HG03575 (cell line): Measurements from ENCODE around the gene ANKK1.

Experiments
- ATAC-seq: cut with Tn5 transposase; IDR thresholded peaks from one replicate; pipeline ENCODE4 v1.9.1; 2021; ENCODE audit not compliant: unreplicated experiment, insufficient number of reproducible peaks, low FRiP score; ENCODE audit errors: extremely low read depth

The ANKK1 gene, protein sequence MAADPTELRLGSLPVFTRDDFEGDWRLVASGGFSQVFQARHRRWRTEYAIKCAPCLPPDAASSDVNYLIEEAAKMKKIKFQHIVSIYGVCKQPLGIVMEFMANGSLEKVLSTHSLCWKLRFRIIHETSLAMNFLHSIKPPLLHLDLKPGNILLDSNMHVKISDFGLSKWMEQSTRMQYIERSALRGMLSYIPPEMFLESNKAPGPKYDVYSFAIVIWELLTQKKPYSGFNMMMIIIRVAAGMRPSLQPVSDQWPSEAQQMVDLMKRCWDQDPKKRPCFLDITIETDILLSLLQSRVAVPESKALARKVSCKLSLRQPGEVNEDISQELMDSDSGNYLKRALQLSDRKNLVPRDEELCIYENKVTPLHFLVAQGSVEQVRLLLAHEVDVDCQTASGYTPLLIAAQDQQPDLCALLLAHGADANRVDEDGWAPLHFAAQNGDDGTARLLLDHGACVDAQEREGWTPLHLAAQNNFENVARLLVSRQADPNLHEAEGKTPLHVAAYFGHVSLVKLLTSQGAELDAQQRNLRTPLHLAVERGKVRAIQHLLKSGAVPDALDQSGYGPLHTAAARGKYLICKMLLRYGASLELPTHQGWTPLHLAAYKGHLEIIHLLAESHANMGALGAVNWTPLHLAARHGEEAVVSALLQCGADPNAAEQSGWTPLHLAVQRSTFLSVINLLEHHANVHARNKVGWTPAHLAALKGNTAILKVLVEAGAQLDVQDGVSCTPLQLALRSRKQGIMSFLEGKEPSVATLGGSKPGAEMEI

DNA sequence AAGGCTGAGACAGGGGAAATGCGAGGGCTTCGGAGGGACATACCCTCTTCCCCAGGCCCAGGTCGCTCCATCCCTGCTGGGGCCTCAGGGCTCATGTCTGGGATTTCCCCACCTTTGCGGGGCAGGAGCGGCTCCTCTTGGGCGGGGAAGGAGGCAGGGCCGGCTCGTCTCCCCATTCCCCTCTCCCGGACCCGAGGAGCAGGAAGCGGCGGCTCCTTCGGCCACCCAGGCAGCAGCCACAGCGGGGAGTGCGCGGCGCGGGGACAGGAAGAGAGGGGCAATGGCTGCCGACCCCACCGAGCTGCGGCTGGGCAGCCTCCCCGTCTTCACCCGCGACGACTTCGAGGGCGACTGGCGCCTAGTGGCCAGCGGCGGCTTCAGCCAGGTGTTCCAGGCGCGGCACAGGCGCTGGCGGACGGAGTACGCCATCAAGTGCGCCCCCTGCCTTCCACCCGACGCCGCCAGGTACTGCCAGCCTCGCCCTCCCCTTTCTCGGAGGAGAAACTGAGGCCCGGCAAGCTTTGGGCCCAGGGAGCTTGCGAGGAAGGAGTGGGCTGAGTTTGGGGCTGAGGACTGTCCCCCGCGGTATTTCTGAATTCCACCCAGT lies at the start of gene ANKK1:
Gene ANKK1 (plus strand): TSS at position 175 of the 607 bp plus-strand sequence. CDS start 106 bp downstream, at position 281.
- ATAC-seq = no peak

DNA sequence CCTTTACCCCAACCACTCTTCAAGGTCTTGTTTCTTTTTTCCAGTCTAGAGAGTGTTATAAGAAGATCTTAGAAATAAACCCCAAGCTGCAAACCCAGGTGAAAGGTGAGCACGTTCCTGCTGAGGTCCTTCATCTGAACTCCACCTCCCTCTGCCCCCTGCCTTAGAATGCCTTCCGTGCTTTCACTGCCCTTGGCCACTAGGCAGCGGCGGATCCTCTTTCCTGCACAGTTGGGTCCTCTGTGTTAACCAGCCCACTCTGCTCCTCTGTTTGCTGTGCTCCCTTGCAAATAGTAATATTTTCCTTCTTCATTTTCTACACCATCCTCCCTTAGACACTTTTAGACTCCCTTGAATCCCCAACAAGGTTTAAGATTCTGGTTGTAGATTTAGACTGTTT lies 48.8 kb upstream of the ANKK1 start:
- no peak for ATAC-seq

DNA sequence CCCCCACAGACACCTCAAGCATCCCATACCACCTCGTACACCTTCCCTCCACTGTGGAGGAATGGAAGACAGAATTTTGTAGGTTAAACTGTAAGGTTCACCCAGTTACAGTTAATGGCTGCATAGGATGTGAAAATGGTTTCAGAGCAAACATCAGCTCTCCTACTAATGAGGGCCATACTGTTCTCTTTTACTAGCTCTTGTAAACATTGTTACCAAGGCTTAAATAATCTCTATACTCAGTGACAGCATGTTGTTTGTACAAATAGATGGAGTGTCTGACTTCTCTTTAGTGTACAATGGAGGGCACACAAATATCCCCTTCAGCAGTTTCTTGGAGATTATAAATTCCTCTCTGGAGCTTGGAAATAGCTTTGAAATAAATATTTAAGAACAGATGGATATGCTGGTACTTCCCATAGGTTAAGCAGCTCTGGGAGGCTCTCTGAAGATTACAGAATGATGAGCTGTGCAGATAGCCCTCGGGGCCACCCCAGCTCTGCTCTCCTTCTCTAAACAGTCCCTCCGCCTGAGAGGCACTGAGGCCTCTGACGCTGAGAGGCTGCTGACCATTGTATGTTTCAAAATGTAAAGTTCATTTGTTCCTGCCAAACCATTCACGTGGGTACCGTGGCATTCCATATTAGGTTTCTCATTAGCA lies 47.5 kb upstream of the ANKK1 start:
- ATAC-seq = no peak

DNA sequence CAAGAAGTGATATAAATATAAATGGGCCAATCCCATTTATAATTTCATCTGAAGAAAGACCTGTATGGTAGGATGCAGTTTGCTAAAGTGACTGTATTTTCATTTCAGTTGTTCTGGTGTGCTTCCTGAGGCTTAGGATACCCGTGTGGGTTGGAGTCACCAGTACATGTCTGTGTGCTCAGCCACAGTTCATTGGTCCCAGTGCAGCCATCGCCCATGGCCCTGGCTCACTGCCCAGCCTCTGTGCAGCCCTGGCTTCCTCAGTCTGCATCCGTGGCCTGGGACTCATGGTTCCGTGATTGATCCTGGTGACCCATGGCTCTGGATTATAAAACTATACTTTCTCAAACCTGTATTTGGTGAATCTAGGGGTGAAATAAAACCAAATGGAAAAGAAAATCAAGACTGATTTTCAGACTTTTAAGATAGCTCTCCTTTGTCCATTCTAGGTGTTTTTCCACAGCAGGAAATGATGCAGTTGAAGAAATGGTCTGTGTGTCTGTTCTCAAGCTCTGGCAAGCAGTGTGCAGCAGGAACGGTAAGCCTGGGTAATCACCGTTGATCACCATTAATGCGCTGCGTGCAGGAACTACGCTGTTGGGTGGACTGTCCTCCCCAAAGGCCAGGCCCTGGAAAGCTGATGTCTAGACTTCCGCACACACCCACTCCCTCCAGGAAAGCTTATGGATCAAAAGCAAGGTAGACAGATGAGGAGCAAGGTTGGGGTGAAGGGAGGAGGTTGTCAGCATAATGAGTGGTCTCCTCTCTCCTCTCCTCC lies 46.0 kb upstream of the ANKK1 start:
- ATAC-seq = no peak

DNA sequence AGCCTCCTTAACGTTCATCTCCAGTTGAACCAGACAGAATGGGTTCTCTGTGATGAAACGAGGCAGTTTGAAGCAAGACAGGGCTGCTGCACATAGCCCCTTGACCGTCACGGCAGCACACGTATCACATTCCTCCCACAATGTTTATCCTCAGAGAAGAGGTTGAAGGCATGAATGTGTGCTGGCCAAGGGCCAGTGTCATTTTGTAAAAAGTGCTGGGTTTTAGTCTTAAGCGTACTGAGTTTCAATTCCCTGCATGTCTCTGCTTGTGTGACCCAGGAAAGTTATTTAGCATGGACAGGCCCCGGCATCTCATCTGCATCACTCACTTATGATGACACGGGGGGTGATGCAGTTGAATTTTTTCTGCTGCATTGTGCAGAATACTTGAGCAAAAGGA lies 41.6 kb upstream of the ANKK1 start:
- ATAC-seq = no peak

DNA sequence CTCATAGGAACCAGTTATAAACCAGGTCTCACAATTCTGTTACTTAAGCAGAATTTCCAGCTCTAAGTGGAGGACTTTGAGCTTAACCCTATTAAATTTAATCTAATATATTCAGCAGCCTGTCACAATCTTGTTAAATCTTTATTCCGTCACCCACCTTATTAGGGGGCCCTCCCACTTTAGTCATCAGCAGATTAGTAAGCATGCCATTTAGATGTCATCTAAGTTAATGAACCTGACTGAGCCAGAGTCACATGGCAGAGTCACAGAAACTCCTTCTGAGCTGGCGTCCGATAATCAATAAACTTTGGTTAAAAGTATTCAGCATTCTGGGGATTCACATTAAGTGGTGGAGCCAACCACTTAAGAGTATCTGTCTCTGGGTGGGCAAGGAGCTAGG lies 38.1 kb upstream of the ANKK1 start:
- no peak for ATAC-seq

DNA sequence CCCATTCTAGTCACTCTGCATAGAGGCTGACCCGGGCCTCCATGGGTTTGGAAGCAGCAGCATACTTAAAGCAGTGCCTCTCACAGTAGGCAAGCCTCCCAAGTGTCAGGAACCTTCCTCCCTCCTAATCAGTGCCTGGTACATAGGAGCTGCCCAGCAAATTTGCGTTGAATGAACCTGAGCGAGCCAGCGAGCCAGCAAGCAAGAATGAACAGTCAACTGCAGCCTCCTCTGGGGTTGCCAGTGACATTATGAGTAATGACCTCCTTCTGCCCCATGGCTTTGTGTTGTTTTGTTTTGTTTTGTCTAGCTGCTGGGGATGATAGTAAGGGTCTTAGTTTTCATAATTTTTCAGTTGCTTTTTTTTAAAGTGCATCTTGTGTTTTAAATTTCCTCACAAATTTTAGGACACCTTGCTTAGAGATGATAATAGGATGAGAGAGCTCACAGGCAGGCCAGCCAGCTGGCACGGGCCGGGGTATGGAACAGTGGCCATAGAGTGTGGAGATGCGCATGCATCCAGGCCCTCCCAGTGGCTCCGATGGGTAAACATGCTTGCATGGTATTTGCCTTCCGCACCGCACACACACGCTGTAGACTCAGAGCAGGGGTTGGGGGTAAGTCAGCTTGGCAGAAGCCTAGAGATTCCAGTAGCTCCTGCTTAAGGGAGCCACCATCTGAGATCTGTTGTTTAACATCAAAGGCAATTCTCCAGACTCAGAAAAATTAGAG lies 37.1 kb upstream of the ANKK1 start:
- no peak for ATAC-seq

DNA sequence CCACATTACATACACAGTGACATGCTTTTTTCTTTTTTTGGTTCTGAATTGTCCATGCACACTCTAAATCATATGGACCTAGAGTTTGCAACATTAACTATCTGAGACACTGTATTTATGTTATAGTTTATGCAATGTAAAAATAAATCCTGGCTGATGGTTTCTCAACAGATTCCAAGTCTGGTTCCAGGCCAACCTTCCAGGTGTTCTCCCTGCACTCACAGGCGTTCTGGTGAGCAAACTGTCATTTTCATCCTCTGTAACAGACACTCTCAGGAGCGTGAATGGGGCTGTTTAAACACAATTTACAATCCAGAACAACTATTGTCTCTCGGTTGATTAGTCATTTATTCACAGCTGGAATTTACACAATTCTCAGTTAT lies 36.5 kb upstream of the ANKK1 start:
- no peak for ATAC-seq

DNA sequence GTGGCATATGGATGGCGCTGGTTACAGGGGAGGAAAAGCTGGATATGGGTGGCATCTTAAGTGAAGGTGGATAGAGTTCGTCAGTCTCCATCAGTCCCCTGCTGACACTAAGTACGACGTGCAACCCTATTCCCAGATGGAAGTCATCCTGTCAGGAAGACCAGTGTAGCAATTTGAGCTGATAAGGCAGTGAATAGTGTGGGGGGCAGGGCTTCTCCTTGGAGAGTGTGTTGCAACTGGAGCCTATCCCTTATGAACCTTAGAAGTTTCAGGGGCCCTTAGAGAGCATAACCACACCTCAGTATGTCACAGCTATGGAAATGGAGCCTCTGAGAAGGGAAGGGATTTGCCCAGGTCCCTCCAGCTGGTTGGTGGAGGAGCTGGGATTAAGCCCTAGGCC lies 36.1 kb upstream of the ANKK1 start:
- ATAC-seq = no peak

DNA sequence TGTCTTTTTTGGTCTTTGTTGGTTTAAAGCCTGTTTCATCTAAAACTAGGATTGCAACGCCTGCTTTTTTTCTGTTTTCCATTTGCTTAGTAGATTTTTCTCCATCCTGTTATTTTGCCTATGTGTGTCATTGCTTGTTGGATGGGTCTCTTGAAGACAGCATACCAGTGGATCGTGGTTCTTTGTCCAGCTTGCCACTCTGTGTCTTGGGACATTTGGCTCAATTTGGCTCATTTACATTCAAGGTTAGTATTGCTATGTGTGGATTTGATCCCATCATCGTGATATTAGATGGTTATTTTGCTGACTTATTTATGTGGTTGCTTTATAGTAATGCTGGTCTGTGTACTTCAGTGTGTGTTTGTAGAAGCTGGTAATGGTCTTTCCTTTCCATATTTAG lies 31.4 kb upstream of the ANKK1 start:
- no peak for ATAC-seq

DNA sequence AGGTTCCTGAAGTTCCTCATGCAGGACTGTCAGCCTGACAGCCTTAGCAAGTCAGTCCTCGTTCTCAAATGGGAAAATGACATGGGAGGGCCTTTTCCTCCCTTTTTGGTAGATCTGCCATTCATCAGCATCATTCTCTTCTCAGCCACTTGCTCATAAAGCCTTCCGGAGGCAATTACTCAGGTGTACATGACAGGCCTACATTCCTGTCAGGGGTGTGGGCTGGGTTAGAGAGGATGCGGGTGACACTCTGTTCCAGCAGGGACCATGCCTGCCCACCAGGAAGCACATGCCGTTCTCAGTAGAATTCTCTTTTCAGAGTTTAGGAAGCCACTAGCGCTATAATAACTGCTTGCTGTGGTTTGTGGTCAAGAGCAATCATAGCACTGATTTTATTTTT lies 24.2 kb upstream of the ANKK1 start:
- no peak for ATAC-seq

DNA sequence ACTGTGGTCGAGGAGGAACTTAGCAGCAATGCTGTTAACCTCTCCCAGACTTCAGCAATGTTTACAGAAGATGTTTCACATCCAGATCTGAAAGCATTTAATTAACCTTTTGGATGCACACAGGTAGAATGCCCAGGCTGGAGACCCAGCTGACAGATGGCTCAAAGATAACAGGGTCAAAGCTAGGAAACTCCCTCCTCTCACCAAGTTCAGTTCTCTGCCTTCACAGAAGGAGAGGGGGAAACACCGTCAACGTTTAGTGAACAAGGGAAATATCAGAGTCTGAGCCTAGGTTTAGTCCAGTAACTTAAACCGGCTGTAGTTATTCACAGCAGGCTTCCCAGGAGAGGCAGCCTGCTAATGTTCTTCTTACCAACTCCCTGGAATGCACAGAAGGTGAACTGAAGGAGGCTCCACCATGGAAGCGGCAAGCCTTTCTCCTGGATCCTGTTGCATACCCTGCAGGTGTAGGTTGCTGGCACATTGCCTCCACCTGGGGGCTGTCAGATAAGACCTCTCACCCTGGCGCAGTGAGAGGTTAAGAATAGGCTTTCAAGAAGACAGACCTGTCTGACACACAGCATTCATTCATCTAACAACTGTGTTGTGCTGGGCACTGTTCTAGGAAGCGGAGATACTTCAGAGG lies 23.5 kb upstream of the ANKK1 start:
- no peak for ATAC-seq

DNA sequence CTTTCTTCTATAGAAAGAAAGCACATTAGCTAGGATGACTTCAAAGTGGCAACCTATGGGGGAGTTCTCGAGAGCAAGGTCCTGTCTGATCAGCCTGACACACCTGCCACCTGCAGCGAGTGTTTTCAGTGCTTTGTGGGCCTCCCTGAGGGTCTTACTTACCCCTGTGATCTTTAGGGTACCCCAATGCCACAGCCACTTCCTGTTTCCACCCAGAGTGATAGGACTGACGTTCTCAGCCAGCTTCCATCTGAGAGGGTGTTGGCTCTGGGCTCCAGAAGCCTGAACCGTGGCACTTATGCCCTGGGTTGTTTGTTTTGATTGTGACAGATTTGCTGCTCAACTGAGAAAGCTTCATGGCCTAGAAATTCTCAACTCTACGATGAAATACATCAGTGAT lies 21.7 kb upstream of the ANKK1 start:
- no peak for ATAC-seq

DNA sequence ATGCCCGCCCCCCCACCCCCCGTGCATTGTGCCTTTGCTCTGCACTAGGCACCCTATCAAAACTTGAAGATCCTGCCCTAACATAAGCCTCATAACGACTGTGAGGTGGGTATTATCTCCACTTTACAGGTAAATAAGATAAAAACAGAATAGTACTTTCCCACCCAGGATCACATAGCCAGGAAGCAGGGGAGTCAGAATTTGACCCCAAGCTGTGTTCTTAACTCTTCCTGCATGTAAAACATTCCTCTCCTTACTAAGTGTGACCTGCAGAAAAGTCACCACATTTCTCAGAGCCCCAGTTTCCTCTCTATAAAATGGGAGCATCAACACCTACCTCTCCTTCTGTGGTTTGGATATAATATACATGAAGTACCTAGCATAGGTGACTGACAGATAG lies 18.2 kb upstream of the ANKK1 start:
- no peak for ATAC-seq

DNA sequence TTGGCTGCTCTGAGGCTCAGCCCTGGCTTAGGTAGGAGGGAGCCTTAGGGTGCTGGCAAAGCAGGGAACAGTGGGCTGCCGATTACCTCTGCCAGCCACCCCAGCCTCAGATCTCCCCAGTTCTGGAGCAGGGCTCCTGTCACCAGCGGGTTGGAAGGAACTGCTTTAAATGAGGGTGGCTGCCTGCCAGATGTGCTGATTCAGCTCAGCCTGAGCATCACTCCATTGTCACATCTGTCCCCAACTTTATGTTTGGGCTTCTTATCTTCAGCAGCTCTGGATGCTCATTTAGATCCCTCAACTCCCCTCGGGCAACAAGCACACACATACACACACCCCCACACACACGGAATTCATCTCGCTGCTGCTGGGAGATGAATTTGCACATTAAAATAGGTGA lies 16.9 kb upstream of the ANKK1 start:
- no peak for ATAC-seq

DNA sequence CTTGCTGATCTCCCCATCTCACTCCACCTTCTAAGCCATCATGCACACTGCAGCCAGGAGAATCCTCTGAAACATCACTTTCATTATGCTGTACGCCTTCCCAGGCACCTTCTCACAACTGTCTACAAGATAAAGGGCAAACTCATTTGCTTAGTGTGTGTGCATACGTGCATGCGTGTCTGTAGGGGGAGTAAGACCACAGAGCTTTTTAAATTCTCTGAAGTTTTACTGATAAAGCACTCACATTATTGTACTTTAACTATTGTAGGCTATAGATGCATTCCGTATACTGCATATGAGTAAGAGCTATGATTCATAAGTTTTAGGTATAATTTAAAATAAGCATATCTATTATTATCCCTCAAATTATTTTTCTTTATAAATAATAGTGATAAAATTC lies 15.3 kb upstream of the ANKK1 start:
- no peak for ATAC-seq

DNA sequence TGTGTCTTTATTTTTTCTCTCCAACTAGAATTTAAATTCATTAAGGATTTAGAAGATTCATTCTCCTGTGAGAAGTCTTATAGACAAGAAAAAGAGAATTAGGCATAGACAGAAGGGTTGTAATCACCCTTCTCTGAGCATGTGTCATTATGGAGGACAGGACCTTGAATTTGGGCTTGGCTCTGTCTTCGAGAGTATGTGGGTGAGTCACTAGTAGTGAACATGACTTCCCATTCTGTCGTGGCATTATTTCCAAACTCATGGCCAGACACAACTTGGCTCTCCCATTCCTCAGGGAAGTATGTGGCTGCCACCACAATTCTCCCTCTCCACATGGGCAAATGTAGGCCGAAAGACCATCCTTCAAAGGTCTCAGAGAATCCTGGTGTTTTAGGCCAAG lies 14.3 kb upstream of the ANKK1 start:
- no peak for ATAC-seq
